Measurements from ENCODE around the gene NTN1. TPM values are rescaled to one million over a fixed set of nuclear protein-coding genes. Genes with fewer than 3 reads are reported as not detected.

Gene NTN1
- total and polyA plus RNA-seq, 7 experiments from 2014 or later: 0.07 to 0.12 (median 0.11) TPM; not detected in 4

- Mint-ChIP-seq H3K36me3 (no peaks in the 10 kb centered on the region), H3K27ac (no peak overlapping the region), H3K9me3 (no peaks in the 10 kb centered on the region), H3K27me3 (no peaks in the 10 kb centered on the region), H3K4me1 (no peaks in the 10 kb centered on the region), H3K4me3 (no peak overlapping the region)
- Histone ChIP-seq H3K4me1 (ENCODE audit: control insufficient read depth in 2 of 2, insufficient read depth in 2 of 2, low read length in 2 of 2) (no peaks in the 10 kb centered on the region), H3K4me3 (ENCODE audit: low read length) (no peak overlapping the region), H3K36me3 (ENCODE audit: control insufficient read depth in 2 of 3, insufficient read depth in 3 of 3, low read length in 3 of 3) (no peaks in the 10 kb centered on the region), H3K9me3 (ENCODE audit: control insufficient read depth in 2 of 3, low read length in 3 of 3) (no peaks in the 10 kb centered on the region), H3K27me3 (ENCODE audit: control insufficient read depth in 2 of 2, insufficient read depth in 2 of 2, low read length in 2 of 2) (no peaks in the 10 kb centered on the region), H3K27ac (ENCODE audit: low read depth, low read length) (no peak overlapping the region)
- POLR2A ChIA-PET: no interaction called here
- intact Hi-C loops (cut with micrococcal nuclease): no loop called here
- no peak for DNase-seq
- no peak for ATAC-seq
- CTCF ChIA-PET: no interaction called here
Measured at GRCh38 chr17:9141425-9141753, 120.1 kb downstream of the NTN1 start.

GRCh38 chr17:9142772-9143494, 121.6 kb downstream of the NTN1 start:
- Histone ChIP-seq H3K27me3 (ENCODE audit: control insufficient read depth in 2 of 2, insufficient read depth in 2 of 2, low read length in 2 of 2) (no peaks in the 10 kb centered on the region), H3K4me3 (ENCODE audit: low read length) (no peak overlapping the region), H3K9me3 (ENCODE audit: control insufficient read depth in 2 of 3, low read length in 3 of 3) (no peaks in the 10 kb centered on the region), H3K27ac (ENCODE audit: low read depth, low read length) (no peak overlapping the region), H3K4me1 (ENCODE audit: control insufficient read depth in 2 of 2, insufficient read depth in 2 of 2, low read length in 2 of 2) (no peaks in the 10 kb centered on the region), H3K36me3 (ENCODE audit: control insufficient read depth in 2 of 3, insufficient read depth in 3 of 3, low read length in 3 of 3) (no peaks in the 10 kb centered on the region)
- intact Hi-C loops (cut with micrococcal nuclease): no loop called here
- no peaks in the 10 kb centered on the region for H3K9me3 Mint-ChIP-seq
- H3K36me3 Mint-ChIP-seq: no peaks in the 10 kb centered on the region
- no peak overlapping the region for H3K27ac Mint-ChIP-seq
- ChIA-PET POLR2A (no interaction called here), CTCF (no interaction called here)
- no peaks in the 10 kb centered on the region for H3K27me3 Mint-ChIP-seq
- DNase-seq: no peak
- no peak overlapping the region for H3K4me3 Mint-ChIP-seq
- ATAC-seq: no peak
- H3K4me1 Mint-ChIP-seq: no peaks in the 10 kb centered on the region

GRCh38 chr17:9144502-9145249, 123.4 kb downstream of the NTN1 start:
- CTCF ChIA-PET: no interaction called here
- Histone ChIP-seq H3K27ac (ENCODE audit: low read depth, low read length) (no peak overlapping the region), H3K4me3 (ENCODE audit: low read length) (no peak overlapping the region), H3K27me3 (ENCODE audit: control insufficient read depth in 2 of 2, insufficient read depth in 2 of 2, low read length in 2 of 2) (no peaks in the 10 kb centered on the region), H3K36me3 (ENCODE audit: control insufficient read depth in 2 of 3, insufficient read depth in 3 of 3, low read length in 3 of 3) (no peaks in the 10 kb centered on the region), H3K9me3 (ENCODE audit: control insufficient read depth in 2 of 3, low read length in 3 of 3) (no peaks in the 10 kb centered on the region), H3K4me1 (ENCODE audit: control insufficient read depth in 2 of 2, insufficient read depth in 2 of 2, low read length in 2 of 2) (no peaks in the 10 kb centered on the region)
- no peak overlapping the region for H3K27ac Mint-ChIP-seq
- POLR2A ChIA-PET: no interaction called here
- H3K36me3 Mint-ChIP-seq: no peaks in the 10 kb centered on the region
- H3K4me1 Mint-ChIP-seq: no peaks in the 10 kb centered on the region
- no peak overlapping the region for H3K4me3 Mint-ChIP-seq
- H3K9me3 Mint-ChIP-seq: no peaks in the 10 kb centered on the region
- intact Hi-C loops (cut with micrococcal nuclease): no loop called here
- ATAC-seq (no peak), DNase-seq (no peak)
- H3K27me3 Mint-ChIP-seq: no peaks in the 10 kb centered on the region

- Histone ChIP-seq H3K9me3 (ENCODE audit: control insufficient read depth in 2 of 3, low read length in 3 of 3) (no peaks in the 10 kb centered on the region), H3K27ac (ENCODE audit: low read depth, low read length) (no peak overlapping the region), H3K4me1 (ENCODE audit: control insufficient read depth in 2 of 2, insufficient read depth in 2 of 2, low read length in 2 of 2) (no peaks in the 10 kb centered on the region), H3K36me3 (ENCODE audit: control insufficient read depth in 2 of 3, insufficient read depth in 3 of 3, low read length in 3 of 3) (no peaks in the 10 kb centered on the region), H3K27me3 (ENCODE audit: control insufficient read depth in 2 of 2, insufficient read depth in 2 of 2, low read length in 2 of 2) (no peaks in the 10 kb centered on the region), H3K4me3 (ENCODE audit: low read length) (no peak overlapping the region)
- CTCF ChIA-PET: no interaction called here
- peaks cover 0 to 3% (median 0%) of the 10 kb centered on the region in 7 donors for H3K4me1 Mint-ChIP-seq
- H3K4me3 Mint-ChIP-seq: no peak overlapping the region
- POLR2A ChIA-PET: no interaction called here
- H3K36me3 Mint-ChIP-seq: no peaks in the 10 kb centered on the region
- H3K27me3 Mint-ChIP-seq: peaks cover 0 to 6% (median 0%) of the 10 kb centered on the region in 5 donors
- ATAC-seq (no peak), DNase-seq (no peak)
- H3K27ac Mint-ChIP-seq: no peak overlapping the region
- intact Hi-C loops (cut with micrococcal nuclease): no loop called here
- no peaks in the 10 kb centered on the region for H3K9me3 Mint-ChIP-seq
Measured at GRCh38 chr17:9146064-9146463, 124.8 kb downstream of the NTN1 start.

GRCh38 chr17:9148905-9149525, 127.7 kb downstream of the NTN1 start:
- H3K27me3 Mint-ChIP-seq: peaks cover 0 to 6% (median 0%) of the 10 kb centered on the region in 5 donors
- Histone ChIP-seq H3K27ac (ENCODE audit: low read depth, low read length) (no peak overlapping the region), H3K27me3 (ENCODE audit: control insufficient read depth in 2 of 2, insufficient read depth in 2 of 2, low read length in 2 of 2) (no peaks in the 10 kb centered on the region), H3K36me3 (ENCODE audit: control insufficient read depth in 2 of 3, insufficient read depth in 3 of 3, low read length in 3 of 3) (no peaks in the 10 kb centered on the region), H3K4me3 (ENCODE audit: low read length) (no peak overlapping the region), H3K9me3 (ENCODE audit: control insufficient read depth in 2 of 3, low read length in 3 of 3) (no peaks in the 10 kb centered on the region), H3K4me1 (ENCODE audit: control insufficient read depth in 2 of 2, insufficient read depth in 2 of 2, low read length in 2 of 2) (no peaks in the 10 kb centered on the region)
- POLR2A ChIA-PET: no interaction called here
- intact Hi-C loops (cut with micrococcal nuclease): no loop called here
- no peak overlapping the region for H3K4me3 Mint-ChIP-seq
- no peak overlapping the region for H3K27ac Mint-ChIP-seq
- H3K9me3 Mint-ChIP-seq: peaks cover 0 to 2% (median 0%) of the 10 kb centered on the region in 11 donors
- H3K4me1 Mint-ChIP-seq: peaks cover 0 to 3% (median 0%) of the 10 kb centered on the region in 7 donors
- DNase-seq (no peak), ATAC-seq (no peak)
- CTCF ChIA-PET: no interaction called here
- peaks cover 0 to 4% (median 0%) of the 10 kb centered on the region in 5 donors for H3K36me3 Mint-ChIP-seq

GRCh38 chr17:9150446-9151090, 129.3 kb downstream of the NTN1 start:
- Histone ChIP-seq H3K27ac (ENCODE audit: low read depth, low read length) (no peak overlapping the region), H3K36me3 (ENCODE audit: control insufficient read depth in 2 of 3, insufficient read depth in 3 of 3, low read length in 3 of 3) (no peaks in the 10 kb centered on the region), H3K4me1 (ENCODE audit: control insufficient read depth in 2 of 2, insufficient read depth in 2 of 2, low read length in 2 of 2) (no peaks in the 10 kb centered on the region), H3K27me3 (ENCODE audit: control insufficient read depth in 2 of 2, insufficient read depth in 2 of 2, low read length in 2 of 2) (no peaks in the 10 kb centered on the region), H3K9me3 (ENCODE audit: control insufficient read depth in 2 of 3, low read length in 3 of 3) (no peaks in the 10 kb centered on the region), H3K4me3 (ENCODE audit: low read length) (no peak overlapping the region)
- Mint-ChIP-seq H3K27me3 (peaks cover 0 to 6% (median 0%) of the 10 kb centered on the region in 5 donors), H3K27ac (no peak overlapping the region), H3K36me3 (peaks cover 0 to 4% (median 0%) of the 10 kb centered on the region in 5 donors), H3K9me3 (peaks cover 0 to 2% (median 0%) of the 10 kb centered on the region in 11 donors), H3K4me3 (no peak overlapping the region), H3K4me1 (peaks cover 0 to 3% (median 0%) of the 10 kb centered on the region in 7 donors)
- POLR2A ChIA-PET: no interaction called here
- DNase-seq (no peak), ATAC-seq (no peak)
- intact Hi-C loops (cut with micrococcal nuclease): no loop called here
- CTCF ChIA-PET: no interaction called here

Measured in naive thymus-derived CD4-positive, alpha-beta T cell (primary cell).